HT1080 (cell line): ENCODE measurements around the gene HVCN1. TPM values are rescaled to one million over a fixed set of nuclear protein-coding genes. Genes with fewer than 3 reads are reported as not detected.
"Not testable (repeated sequence)": the region's sequence is repeated elsewhere in the genome, so short reads cannot be mapped to it uniquely, and the experiment has no call there.

ENCODE experiments used
- DNase-seq: peaks from one replicate; pipeline ENCODE4 v3.0.0-alpha.2; 2015; ENCODE audit warnings: low read depth
- polyA plus RNA-seq, 2 experiments: library from polyadenylated mRNA; depleted of rRNA; stranded (reverse); fragments of >200 nt; gene quantifications; 2 replicates each; pipeline ENCODE4 v1.2.3, GENCODE V29; 2015
- total RNA-seq: library from RNA; depleted of rRNA; stranded (reverse); fragments of >200 nt; shearing (Covaris generic); gene quantifications from 2 replicates; pipeline ENCODE4 v1.2.3, GENCODE V29; 2014; rRNA removed

Gene HVCN1, protein sequence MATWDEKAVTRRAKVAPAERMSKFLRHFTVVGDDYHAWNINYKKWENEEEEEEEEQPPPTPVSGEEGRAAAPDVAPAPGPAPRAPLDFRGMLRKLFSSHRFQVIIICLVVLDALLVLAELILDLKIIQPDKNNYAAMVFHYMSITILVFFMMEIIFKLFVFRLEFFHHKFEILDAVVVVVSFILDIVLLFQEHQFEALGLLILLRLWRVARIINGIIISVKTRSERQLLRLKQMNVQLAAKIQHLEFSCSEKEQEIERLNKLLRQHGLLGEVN
- 0.06 TPM in 1 of 2 replicates, not detected in the other for total RNA-seq
- polyA plus RNA-seq (2015; cell fraction: cytosol; rRNA removed), result 0.05 and 0.15 TPM in 2 replicates
- 0.25 TPM in 1 of 2 replicates, not detected in the other for polyA plus RNA-seq (2015; cell fraction: nucleus; rRNA removed)

- DNase-seq, result no peak
Measured at GRCh38 chr12:110688446-110689280, at the start of gene HVCN1. Gene HVCN1, minus strand, starts transcription at chr12:110689115. Its CDS starts 5,870 bp downstream, at chr12:110683245.

- DNase-seq, result no peak
Measured at GRCh38 chr12:110737532-110737931, 48.6 kb upstream of the HVCN1 start.

- peak; percentile 45 for DNase-seq
Measured at GRCh38 chr12:110737016-110737415, 48.1 kb upstream of the HVCN1 start.

DNA sequence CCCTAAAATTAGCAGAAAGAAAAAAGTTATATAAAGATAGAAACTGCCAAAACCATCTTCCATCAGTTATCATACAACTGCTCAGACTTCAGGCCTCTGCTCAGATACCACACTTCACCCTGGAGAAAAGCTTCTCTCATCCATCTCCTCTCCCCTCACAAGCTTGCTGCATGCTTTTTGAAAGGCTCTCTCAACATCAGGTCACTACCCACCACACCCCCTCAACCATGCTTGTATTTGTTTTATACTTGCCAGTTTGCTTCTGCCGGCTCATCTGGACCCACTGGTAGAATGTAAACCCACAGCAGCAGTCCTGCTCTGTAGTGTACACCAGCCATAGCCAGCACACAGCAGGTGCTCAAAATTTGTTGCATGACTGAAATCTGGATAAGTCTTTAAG is 45.0 kb upstream of the HVCN1 start:
- no peak for DNase-seq

GRCh38 chr12:110733089-110733715 is 44.3 kb upstream of the HVCN1 start:
- no peak for DNase-seq

- no peak for DNase-seq
Measured at GRCh38 chr12:110732572-110732971, 43.7 kb upstream of the HVCN1 start.

DNA sequence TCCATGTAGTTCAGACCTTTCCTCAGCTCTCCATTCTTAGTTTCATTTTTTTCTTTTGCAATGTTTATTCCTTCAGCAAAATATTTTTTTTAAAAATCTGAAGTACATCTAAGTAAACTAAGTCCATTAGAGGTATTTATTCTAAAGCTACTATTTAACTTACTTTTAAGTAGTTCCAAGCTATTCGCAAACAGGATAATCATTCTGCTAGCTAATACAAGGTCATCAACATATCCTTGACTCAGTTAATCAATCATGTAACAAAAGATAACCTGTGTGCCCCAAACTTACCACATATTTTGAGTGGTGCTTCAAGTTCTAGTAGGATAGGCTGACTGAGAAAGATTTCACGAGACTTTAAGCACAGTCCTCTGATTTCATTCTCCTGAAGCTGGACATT is 42.6 kb upstream of the HVCN1 start:
- no peak for DNase-seq

DNA sequence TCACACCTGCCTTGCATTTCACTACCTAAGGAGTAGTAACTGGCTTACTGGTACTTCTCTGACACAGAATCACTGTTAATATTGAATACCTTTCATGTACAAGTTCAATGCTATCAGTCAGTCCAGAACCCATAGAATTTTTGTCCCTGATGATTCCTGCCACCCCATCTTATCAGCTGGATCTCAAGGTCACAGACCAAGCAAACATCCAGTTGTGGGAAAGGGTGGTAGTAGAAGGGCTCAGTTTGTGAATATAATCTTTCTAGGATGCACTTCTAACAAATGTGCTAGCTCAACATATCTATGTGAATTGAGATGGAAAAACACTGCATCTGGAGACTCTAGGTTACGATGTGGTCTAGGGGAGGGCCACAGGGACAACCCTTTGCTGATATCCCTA is 39.7 kb upstream of the HVCN1 start:
- no peak for DNase-seq

GRCh38 chr12:110726708-110727369 is 37.9 kb upstream of the HVCN1 start:
- no peak for DNase-seq

DNA sequence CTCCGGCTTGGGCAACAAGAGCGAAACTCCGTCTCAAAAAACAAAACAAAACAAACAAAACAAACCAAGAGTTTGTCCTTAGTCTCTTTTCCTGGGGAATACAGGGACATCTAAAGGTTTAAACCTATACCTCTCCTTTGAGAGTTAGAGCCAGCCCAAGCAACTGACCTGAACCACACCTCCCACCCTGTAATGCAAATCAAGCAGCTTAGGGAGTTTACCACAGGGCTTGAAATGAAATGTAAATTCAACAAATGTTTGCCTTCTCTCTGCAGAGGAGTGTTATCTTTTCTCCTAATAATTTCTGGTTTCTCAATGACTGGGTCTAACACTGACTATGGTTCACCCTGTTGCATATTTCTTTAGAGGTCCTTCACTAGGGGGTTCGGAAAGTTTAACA is 37.1 kb upstream of the HVCN1 start:
- no peak for DNase-seq

DNA sequence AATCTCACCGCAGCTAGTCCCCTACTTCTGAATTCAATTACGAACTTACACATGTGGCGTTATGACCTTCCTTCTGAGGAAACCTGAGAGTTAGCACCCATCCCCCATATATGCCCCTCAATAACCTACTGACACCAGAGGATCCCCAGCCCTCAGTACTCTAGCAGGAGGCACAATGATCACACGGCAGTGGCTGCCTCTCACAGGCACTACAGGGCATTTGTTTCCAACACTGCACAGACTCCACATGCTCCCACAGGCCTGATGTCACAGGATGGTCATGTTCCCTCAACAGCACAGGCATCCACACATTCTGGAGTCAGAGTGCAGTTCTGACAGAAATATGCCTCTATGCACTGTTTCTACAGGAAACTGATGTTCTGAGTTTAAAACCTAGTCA is 36.4 kb upstream of the HVCN1 start:
- no peak for DNase-seq

DNA sequence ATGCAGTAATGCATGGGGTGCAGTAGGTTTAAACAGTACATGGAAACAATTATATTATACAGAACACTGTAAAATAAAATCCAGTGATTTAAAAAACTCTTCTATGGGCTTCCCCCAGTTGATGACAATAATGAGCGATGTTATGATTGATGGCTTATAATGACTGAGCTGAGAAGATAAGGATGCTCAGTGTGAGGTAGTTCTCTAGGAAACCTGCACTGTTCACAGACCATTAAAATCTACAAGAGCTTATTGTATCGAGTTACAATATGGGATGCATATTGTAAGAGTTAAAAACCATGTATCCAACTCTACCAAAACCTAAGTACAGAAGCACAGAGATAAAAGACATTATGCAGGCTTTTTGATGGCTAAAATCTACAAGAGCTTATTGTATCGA is 34.0 kb upstream of the HVCN1 start:
- DNase-seq, result not testable (repeated sequence)

DNA sequence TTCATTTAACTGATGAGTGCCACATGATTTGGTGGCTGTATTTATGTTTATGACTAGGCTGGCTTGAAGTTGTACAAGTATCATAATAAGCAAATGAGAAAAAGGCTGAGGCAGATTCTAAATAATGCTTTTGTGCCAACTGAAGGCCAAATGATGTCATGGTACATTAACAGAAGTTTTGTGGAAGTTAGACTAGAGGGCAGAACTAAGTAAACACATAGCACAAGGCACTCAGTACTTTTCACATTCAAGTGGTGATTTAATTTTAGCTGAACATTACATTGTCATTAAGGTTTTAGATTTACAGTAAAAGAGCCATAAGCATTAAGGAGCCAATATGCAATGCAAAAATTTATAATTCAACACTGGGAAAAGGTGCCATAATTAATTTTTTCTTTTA is 32.7 kb upstream of the HVCN1 start:
- DNase-seq, result no peak

DNA sequence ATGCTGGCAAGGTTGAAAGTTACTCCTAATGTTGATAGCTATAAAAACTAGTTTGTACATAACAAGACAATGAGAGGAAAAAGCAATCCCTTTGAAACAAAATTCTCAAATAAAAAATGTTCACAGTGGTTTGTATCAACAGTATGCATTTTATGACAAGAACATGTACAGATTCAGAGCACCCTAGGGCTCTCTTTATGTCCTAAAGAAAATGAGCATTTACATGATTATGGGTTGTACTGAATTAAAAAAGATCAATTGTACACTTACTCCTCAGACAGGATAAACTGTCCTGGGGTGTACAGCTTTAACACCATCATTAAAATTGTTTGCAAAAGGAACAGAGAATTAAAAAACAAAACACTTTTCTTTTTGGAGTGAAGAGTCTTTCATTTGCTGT is 31.6 kb upstream of the HVCN1 start:
- no peak for DNase-seq

DNA sequence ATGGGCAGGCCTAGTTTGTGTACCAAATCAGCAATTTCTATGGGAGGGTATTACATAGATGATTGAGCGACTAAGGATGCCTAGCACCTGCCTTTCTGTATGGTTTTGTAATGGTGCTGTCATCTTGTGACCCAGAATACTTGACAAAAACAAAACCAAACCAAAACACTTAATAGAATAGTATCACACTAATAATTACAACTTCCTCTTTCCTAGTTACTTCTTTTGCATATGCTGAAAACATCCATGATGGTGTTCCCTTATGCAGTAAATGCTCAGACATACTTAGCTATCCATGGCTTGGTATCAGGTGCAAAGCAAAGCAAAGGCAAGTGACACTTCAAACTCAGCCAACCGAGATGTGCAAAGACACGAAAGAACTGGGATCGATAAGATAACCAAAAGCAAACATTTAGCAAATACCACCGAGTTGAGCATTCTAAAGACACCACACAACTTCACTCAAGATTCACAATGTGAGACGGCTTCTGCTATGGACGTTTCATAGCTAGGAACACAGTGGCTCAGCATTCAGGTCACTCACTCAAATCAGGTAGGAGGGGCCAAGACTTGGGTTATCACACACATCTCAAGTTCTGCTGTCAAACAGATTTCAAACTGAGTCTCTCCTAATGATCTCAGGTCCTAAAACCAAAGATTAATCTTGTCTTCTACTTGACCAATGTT is 29.4 kb upstream of the HVCN1 start:
- no peak for DNase-seq

DNA sequence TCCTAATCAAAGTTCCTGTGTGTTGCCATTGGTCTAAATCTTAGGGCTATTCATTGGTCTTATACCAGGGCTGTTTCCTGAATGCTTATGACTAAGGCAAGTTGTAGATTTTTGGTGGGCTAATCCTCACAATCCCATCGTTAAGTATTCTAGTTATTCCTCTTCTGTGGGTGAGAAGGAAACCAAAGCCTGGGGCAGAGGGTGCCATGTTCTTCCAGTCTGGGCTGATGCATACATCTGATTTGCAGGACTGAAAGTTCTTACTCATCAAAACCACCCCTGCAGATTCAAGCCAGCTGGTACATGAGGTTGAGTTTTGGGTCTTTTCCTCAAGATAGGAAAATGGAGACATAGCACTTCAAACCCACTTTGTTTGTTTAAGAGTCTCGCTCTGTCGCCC is 28.1 kb upstream of the HVCN1 start:
- no peak for DNase-seq

GRCh38 chr12:110708917-110709316 is 20.0 kb upstream of the HVCN1 start:
- DNase-seq, result no peak

DNA sequence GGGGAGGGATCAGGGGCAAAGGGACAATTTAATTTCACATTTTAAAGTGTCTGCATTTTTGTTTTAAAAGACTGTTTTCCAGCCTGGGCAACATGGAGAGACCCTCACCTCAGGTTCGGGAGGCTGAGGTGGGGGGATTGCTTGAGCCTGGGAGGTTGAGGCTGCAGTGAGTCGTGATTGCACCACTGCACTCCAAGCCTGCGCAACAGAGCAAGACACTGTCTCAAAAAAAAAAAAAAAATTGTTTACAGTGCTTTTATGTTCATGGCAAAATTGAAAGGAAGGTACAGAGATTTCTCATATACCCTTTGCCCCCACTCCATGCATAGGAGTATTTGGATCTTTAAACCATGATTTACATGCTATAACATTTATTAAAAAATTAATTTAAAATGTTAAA is 16.4 kb upstream of the HVCN1 start:
- DNase-seq, result no peak

GRCh38 chr12:110704750-110705149 is 15.8 kb upstream of the HVCN1 start:
- no peak for DNase-seq

- DNase-seq, result no peak
Measured at GRCh38 chr12:110704231-110704630, 15.3 kb upstream of the HVCN1 start.

DNA sequence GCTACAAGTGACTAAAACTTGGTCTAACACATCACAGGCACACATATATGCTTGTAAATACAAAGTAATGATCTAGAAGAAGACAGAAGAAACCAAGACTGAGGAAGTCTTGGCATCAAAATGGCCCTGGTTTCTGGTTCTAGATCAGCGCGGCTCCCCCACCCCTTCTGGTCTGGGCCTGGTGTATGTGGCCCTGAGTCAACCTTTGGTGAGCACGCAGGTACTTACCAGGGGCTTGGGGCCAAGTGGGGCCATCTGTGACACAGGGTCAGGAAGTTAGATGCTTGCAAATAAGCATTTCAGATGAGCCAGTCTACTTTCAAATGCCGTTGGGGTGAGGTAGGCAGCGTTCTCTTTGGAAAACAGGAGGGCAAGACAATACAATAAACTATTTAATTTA is 13.2 kb upstream of the HVCN1 start:
- no peak for DNase-seq
